H9 (cell line): ENCODE data around the gene HOGA1. TPM values are rescaled to one million over a fixed set of nuclear protein-coding genes. Genes with fewer than 3 reads are reported as not detected.

ENCODE experiments used
- DNase-seq: peaks from one replicate; pipeline ENCODE4 v3.0.0-alpha.2; 2017
- H2AFZ ChIP-seq: one replicate; pipeline ENCODE4 v1.6.1; 2013; ENCODE audit warnings: mild to moderate bottlenecking, low read length, control low read depth, moderate library complexity
- H2AK5ac ChIP-seq: 2 replicates; pipeline ENCODE4 v1.6.1; 2013; ENCODE audit warnings: low read length, control low read depth, mixed read lengths; ENCODE audit not compliant: insufficient read length
- H2BK120ac ChIP-seq: one replicate; pipeline ENCODE4 v1.6.1; 2013; ENCODE audit warnings: low read depth, mild to moderate bottlenecking, low read length, control low read depth, inconsistent platforms; ENCODE audit not compliant: poor library complexity, severe bottlenecking
- H2BK12ac ChIP-seq: 2 replicates; pipeline ENCODE4 v1.6.1; 2013; ENCODE audit warnings: low read length, control low read depth, mixed read lengths, low read depth; ENCODE audit not compliant: insufficient read length
- H2BK15ac ChIP-seq: 2 replicates; pipeline ENCODE4 v1.6.1; 2013; ENCODE audit warnings: low read depth, low read length, control low read depth
- H2BK20ac ChIP-seq: one replicate; pipeline ENCODE4 v1.6.1; 2013; ENCODE audit warnings: low read depth, mild to moderate bottlenecking, low read length, control low read depth, inconsistent platforms; ENCODE audit not compliant: poor library complexity, severe bottlenecking
- H2BK5ac ChIP-seq: 2 replicates; pipeline ENCODE4 v1.6.1; 2013; ENCODE audit warnings: low read length, control low read depth, mixed read lengths; ENCODE audit not compliant: insufficient read length
- H3K14ac ChIP-seq: 2 replicates; pipeline ENCODE4 v1.6.1; 2013; ENCODE audit warnings: low read length, control low read depth; ENCODE audit not compliant: insufficient read depth
- H3K18ac ChIP-seq: 2 replicates; pipeline ENCODE4 v1.6.1; 2013; ENCODE audit warnings: low read depth, mild to moderate bottlenecking, mixed read lengths, low read length, control low read depth; ENCODE audit not compliant: insufficient read length
- H3K23ac ChIP-seq: 2 replicates; pipeline ENCODE4 v1.6.1; 2013; ENCODE audit warnings: low read length, control low read depth, mixed read lengths, low read depth; ENCODE audit not compliant: insufficient read length
- H3K23me2 ChIP-seq: 2 replicates; pipeline ENCODE4 v1.6.1; 2013; ENCODE audit warnings: low read depth, mild to moderate bottlenecking, mixed read lengths, low read length, control low read depth; ENCODE audit not compliant: insufficient read length, poor library complexity, severe bottlenecking
- H3K27ac ChIP-seq: 2 replicates; pipeline ENCODE4 v1.5.1; 2013; ENCODE audit warnings: low read length, control low read depth, mixed read lengths, low read depth; ENCODE audit not compliant: insufficient read length
- H3K27me3 ChIP-seq: 2 replicates; pipeline ENCODE4 v1.6.1; 2013; ENCODE audit warnings: low read length, control low read depth, inconsistent platforms; ENCODE audit not compliant: insufficient read depth
- H3K4ac ChIP-seq: 2 replicates; pipeline ENCODE4 v1.6.1; 2013; ENCODE audit warnings: low read depth, mild to moderate bottlenecking, control low read depth, inconsistent platforms, low read length, moderate library complexity
- H3K4me1 ChIP-seq: 2 replicates; pipeline ENCODE4 v1.6.1; 2013; ENCODE audit warnings: low read length, control low read depth, inconsistent platforms; ENCODE audit not compliant: insufficient read depth
- H3K4me2 ChIP-seq: 2 replicates; pipeline ENCODE4 v1.6.1; 2013; ENCODE audit warnings: low read length, control low read depth, mixed read lengths; ENCODE audit not compliant: insufficient read length, insufficient read depth
- H3K56ac ChIP-seq: 2 replicates; pipeline ENCODE4 v1.6.1; 2013; ENCODE audit warnings: low read depth, mild to moderate bottlenecking, mixed read lengths, low read length, control low read depth; ENCODE audit not compliant: insufficient read length
- H3K79me1 ChIP-seq: 2 replicates; pipeline ENCODE4 v1.6.1; 2013; ENCODE audit warnings: low read depth, mild to moderate bottlenecking, moderate library complexity, low read length, control low read depth, inconsistent platforms; ENCODE audit not compliant: insufficient read depth, poor library complexity, severe bottlenecking
- H3K79me2 ChIP-seq: 2 replicates; pipeline ENCODE4 v1.6.1; 2013; ENCODE audit warnings: low read length, control low read depth, inconsistent platforms; ENCODE audit not compliant: insufficient read depth
- H3K9ac ChIP-seq: 2 replicates; pipeline ENCODE4 v1.6.1; 2013; ENCODE audit warnings: low read length, control low read depth, mixed read lengths; ENCODE audit not compliant: insufficient read length; ENCODE audit errors: extremely low read depth
- H3K9me3 ChIP-seq: one replicate; pipeline ENCODE4 v1.6.1; 2013; ENCODE audit warnings: low read depth, low read length, inconsistent platforms; ENCODE audit not compliant: control insufficient read depth
- H3T11ph ChIP-seq: one replicate; pipeline ENCODE4 v1.6.1; 2013; ENCODE audit warnings: mild to moderate bottlenecking, low read length, control low read depth, inconsistent platforms
- H4K20me1 ChIP-seq: one replicate; pipeline ENCODE4 v1.6.1; 2013; ENCODE audit not compliant: control insufficient read depth, insufficient read length, insufficient read depth
- H4K5ac ChIP-seq: 2 replicates; pipeline ENCODE4 v1.6.1; 2013; ENCODE audit warnings: low read depth, mild to moderate bottlenecking, mixed read lengths, low read length, control low read depth; ENCODE audit not compliant: insufficient read length
- H4K8ac ChIP-seq: replicated peaks from 2 replicates; pipeline ENCODE4 v1.6.1; 2013; ENCODE audit warnings: low read length, control low read depth, mixed read lengths, low read depth; ENCODE audit not compliant: insufficient read length
- H4K91ac ChIP-seq: 2 replicates; pipeline ENCODE4 v1.6.1; 2013; ENCODE audit warnings: low read depth, mild to moderate bottlenecking, moderate library complexity, mixed read lengths, low read length, control low read depth; ENCODE audit not compliant: insufficient read length
- H3K27ac Mint-ChIP-seq, 3 experiments: 2 replicates in 2 of 3; 3 replicates in 1 of 3; pipeline ENCODE4 v1.8.0; 2020 to 2021; ENCODE audit warnings: mixed read lengths in 3 of 3, mild to moderate bottlenecking in 1 of 3, moderate library complexity in 1 of 3
- H3K27me3 Mint-ChIP-seq: 2 replicates; pipeline ENCODE4 v1.8.0; 2021; ENCODE audit warnings: low read depth, mild to moderate bottlenecking, moderate library complexity, mixed read lengths
- H3K36me3 Mint-ChIP-seq, 3 experiments: 2 replicates in 2 of 3; 3 replicates in 1 of 3; pipeline ENCODE4 v1.8.0; 2020 to 2021; ENCODE audit warnings: low read depth in 3 of 3, mixed read lengths in 3 of 3; ENCODE audit not compliant: insufficient read depth in 1 of 3
- H3K4me1 Mint-ChIP-seq, 2 experiments: 2 replicates each; pipeline ENCODE4 v1.8.0; 2020; ENCODE audit warnings: mixed read lengths in 2 of 2
- H3K4me3 Mint-ChIP-seq, 2 experiments: 2 replicates in 1 of 2; 3 replicates in 1 of 2; pipeline ENCODE4 v1.8.0; 2020 to 2021; ENCODE audit warnings: mild to moderate bottlenecking in 2 of 2, mixed read lengths in 2 of 2, moderate library complexity in 1 of 2
- H3K9me3 Mint-ChIP-seq, 2 experiments: 2 replicates in 1 of 2; 3 replicates in 1 of 2; pipeline ENCODE4 v1.8.0; 2020; ENCODE audit warnings: mild to moderate bottlenecking in 2 of 2, mixed read lengths in 2 of 2, moderate library complexity in 1 of 2
- CTCF ChIP-seq: fragments of 200-600 bp; sonication (generic); conservative IDR thresholded peaks from 3 replicates; pipeline ENCODE4 v1.8.0; 2021; ENCODE audit warnings: antibody characterized with exemption, mild to moderate bottlenecking
- WGBS: extraction: QIAGEN DNeasy Blood & Tissue Kit; methylation state at CpG from one replicate; pipeline ENCODE4 v1.1.7; 2013; ENCODE audit warnings: missing lambda C conversion rate, low lambda C conversion rate, mixed read lengths; ENCODE audit not compliant: insufficient read length; ENCODE audit errors: extremely low coverage; 5-methylcytosine and 5-hydroxymethylcytosine counted together
- total RNA-seq: library from RNA; stranded (reverse); gene quantifications from 2 replicates; pipeline ENCODE4 v1.2.1, GENCODE V29; 2021

The HOGA1 gene
- total RNA-seq, 1 experiment from 2014 or later, result 0.79 TPM

- H3K14ac ChIP-seq, result no peak overlapping the region; the same call in 1 of the 2 replicates
- no peak overlapping the region for H3K4me3 Mint-ChIP-seq
- no peak overlapping the region for H4K8ac ChIP-seq
These were observed 729 bp downstream of the HOGA1 start for GRCh38 chr10:97584798-97585438.

More at GRCh38 chr10:97584798-97585438, 729 bp downstream of the HOGA1 start:
- no peak overlapping the region for H3K9ac ChIP-seq
- no peaks in the 10 kb centered on the region for H4K20me1 ChIP-seq
- no peak overlapping the region for H3K23ac ChIP-seq
- H3K27me3 Mint-ChIP-seq, result peaks cover 2% of the 10 kb centered on the region; the same call in 1 of the 2 replicates
- H3T11ph ChIP-seq, result no peak overlapping the region
- H3K23me2 ChIP-seq, result no peaks in the 10 kb centered on the region
- H3K27ac ChIP-seq, result no peak overlapping the region
- H3K56ac ChIP-seq, result no peak overlapping the region
- H3K27me3 ChIP-seq, result no peaks in the 10 kb centered on the region
- no peak overlapping the region for H4K5ac ChIP-seq
- no peaks in the 10 kb centered on the region for H3K79me1 ChIP-seq
- WGBS, result no CpG with 5 or more reads among the region's 5 CpGs
- no peaks in the 10 kb centered on the region for H3K9me3 Mint-ChIP-seq
- no peak for DNase-seq
- H3K4me1 ChIP-seq, result no peaks in the 10 kb centered on the region
- H3K4me1 Mint-ChIP-seq, result peaks cover 3 to 13% of the 10 kb centered on the region in 2 experiments; a peak in 3 of 4 replicates
- H3K9me3 ChIP-seq, result no peaks in the 10 kb centered on the region
- H3K27ac Mint-ChIP-seq, result no peak overlapping the region; a peak in 1 of 7 replicates
- no peak for TF ChIP-seq CTCF
- no peak overlapping the region for H2BK20ac ChIP-seq
- no peak overlapping the region for H2BK5ac ChIP-seq
- no peak overlapping the region for H4K91ac ChIP-seq
- H2BK120ac ChIP-seq, result no peak overlapping the region
- H3K4ac ChIP-seq, result no peak overlapping the region
- H2AFZ ChIP-seq, result no peak overlapping the region
- no peak overlapping the region for H2BK15ac ChIP-seq
- H2BK12ac ChIP-seq, result no peak overlapping the region
- no peaks in the 10 kb centered on the region for H3K79me2 ChIP-seq
- H3K36me3 Mint-ChIP-seq, result no peaks in the 10 kb centered on the region
- no peak overlapping the region for H3K4me2 ChIP-seq
- H2AK5ac ChIP-seq, result no peak overlapping the region
- H3K18ac ChIP-seq, result no peak overlapping the region
